Loucy (cell line): ENCODE measurements around the gene GNPTAB.

Source experiments
- CTCF ChIP-seq: fragments of 200-600 bp; sonication (generic); conservative IDR thresholded peaks from 2 replicates; pipeline ENCODE4 v1.5.1; 2014; ENCODE audit warnings: mild to moderate bottlenecking, antibody characterized with exemption, low read length
- EZH2phosphoT487 ChIP-seq: fragments of 200-600 bp; IDR thresholded peaks from 2 replicates; pipeline ENCODE4 v1.6.1; 2018; ENCODE audit warnings: antibody characterized with exemption, mild to moderate bottlenecking, moderate library complexity, borderline replicate concordance

DNA sequence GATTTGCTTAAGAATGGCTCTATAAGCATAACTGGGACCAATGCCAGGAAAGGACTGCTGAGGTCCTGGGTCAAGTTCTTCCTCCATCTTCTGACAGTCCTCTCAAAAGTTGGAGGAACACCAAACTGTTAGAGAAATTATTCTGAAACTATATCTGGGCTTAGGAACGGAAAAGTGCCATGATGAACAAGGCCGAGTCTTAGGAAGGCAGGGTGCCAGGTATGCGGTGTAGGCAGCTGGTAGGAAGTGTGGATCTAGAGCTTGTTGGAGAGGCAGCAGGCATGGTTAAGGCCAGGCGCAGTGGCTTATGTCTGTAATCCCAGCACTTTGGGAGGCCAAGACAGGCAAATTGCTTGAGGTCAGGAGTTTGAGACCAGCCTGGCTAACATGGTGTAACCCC is 7.7 kb downstream of the GNPTAB start:
- TF ChIP-seq CTCF, result no peak
- no peak for TF ChIP-seq EZH2phosphoT487
